GM21717 (cell line): ENCODE results near the gene ZNF567.
"Not testable (repeated sequence)": the region's sequence is repeated elsewhere in the genome, so short reads cannot be mapped to it uniquely, and the experiment has no call there.

Experiments used
- ATAC-seq: cut with Tn5 transposase; IDR thresholded peaks from one replicate; pipeline ENCODE4 v1.9.1; 2021; ENCODE audit warnings: mild to moderate bottlenecking, moderate library complexity; ENCODE audit not compliant: unreplicated experiment

The ZNF567 gene

GRCh38 chr19:36749613-36750012 is 62.2 kb downstream of the ZNF567 start:
- not testable (repeated sequence) for ATAC-seq

DNA sequence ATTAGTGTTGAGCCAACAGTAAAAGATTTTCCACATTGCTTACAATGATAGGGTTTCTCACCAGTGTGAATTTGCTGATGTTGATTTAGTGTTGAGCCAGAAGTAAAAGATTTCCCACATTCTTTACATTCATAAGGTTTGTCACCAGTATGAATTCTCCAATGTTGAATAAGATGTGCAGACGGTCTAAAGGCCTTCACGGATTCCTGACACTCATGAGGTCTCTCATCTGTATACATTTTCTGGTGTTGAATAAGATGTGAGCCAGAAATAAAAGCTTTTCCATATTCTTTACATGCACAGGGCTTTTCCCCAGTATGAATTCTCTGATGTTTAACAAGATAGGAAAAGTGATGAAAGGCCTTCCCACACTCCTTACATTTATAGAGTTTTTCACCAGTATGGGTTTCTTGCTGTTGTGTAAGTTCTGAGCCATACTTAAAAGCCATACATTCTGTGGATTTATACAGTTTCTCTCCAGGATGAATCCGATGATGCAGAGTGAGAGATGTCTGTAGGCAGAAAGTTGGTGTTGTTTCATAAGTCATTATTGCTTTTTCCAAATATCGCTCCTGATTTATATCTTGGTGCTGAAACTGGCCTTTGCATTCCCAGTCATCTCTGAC is 62.8 kb downstream of the ZNF567 start:
- ATAC-seq, result no peak
